NCI-H1105 treated with DMSO at 0.1 percent for 48 hours (cell line): ENCODE measurements around the gene TMC4.
A peak's percentile ranks its signal among the peaks of the same experiment; 100 is the strongest.

Experiments used
- DNase-seq: peaks from one replicate; lab custom pipeline; 2025; lab: John Stamatoyannopoulos, UW

Gene TMC4

GRCh38 chr19:54155694-54156093 lies 17.3 kb downstream of the TMC4 start:
- DNase-seq = no peak

- DNase-seq = no peak
Measured at GRCh38 chr19:54154603-54155345, 18.2 kb downstream of the TMC4 start.

DNA sequence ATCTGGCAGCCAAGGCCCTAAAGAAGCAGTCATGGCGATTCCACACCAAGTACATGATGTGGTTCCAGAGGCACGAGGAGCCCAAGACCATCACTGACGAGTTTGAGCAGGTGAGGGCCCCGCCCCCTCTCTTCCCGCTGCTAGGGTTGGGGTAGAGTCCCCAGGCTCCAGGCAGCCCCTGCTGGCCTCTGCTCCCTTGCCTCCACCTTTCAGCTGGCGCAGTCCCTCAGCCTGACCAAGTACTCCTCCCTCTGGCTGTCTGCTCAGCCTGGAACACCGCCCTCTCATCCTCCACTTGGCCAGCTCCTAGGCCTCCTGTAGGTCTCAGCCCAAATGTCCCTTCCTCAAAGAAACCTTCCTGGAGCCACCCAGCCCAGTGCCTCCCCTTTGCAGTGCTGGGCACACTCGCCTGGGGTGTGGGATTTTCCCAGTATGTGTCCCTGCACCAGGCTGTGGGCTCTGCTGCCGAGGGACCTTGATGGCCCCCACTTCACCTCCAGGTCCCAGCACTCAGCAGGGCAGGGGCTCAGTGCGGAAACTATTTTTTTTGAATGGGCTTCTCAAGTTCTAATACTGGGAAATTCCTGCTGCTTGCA lies 19.1 kb downstream of the TMC4 start:
- DNase-seq = no peak

DNA sequence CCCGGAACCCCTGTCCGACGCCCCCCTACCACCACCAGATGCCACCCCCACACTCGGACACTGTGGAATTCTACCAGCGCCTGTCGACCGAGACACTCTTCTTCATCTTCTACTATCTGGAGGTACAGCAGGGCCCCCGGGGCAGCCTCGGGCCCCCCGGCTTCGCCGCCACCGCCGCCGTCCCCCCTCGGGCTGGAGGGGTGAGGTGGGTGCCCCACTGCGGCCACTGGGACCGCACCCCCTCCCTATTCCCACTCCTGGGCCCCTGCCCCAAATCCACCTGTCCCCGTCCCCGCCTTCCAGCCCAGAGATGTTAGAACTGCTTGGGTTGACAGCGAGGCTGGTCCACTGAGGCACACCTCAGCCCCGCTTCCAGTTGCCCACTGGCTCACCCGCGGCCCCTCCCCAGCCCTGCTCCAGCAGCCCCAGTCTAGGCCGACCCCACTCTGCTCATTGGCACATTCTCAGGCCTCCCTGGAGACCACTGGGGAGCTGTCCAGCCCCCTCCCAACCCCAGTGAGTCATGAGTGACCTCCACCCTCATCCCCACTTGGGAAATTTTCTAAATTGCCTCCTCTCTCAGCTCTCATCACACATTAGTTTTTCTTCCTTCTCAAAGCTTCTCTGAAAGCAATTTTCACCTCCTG lies 20.0 kb downstream of the TMC4 start:
- no peak for DNase-seq

DNA sequence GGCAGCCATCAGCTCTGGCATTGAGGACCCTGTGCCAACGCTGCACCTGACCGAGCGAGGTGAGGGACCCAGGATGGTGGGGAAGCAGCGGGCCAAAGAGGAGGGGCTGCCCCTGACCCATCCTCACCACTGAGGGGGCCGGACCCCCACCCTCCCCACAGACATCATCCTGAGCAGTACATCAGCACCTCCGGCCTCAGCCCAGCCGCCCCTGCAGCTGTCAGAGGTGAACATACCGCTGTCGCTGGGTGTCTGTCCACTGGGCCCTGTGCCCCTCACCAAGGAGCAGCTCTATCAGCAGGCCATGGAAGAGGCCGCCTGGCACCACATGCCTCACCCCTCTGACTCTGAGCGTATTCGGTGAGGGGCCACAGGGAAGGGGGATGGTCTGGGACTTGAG lies 20.7 kb downstream of the TMC4 start:
- no peak for DNase-seq

- no peak for DNase-seq
Measured at GRCh38 chr19:54151362-54152035, 21.5 kb downstream of the TMC4 start.

DNA sequence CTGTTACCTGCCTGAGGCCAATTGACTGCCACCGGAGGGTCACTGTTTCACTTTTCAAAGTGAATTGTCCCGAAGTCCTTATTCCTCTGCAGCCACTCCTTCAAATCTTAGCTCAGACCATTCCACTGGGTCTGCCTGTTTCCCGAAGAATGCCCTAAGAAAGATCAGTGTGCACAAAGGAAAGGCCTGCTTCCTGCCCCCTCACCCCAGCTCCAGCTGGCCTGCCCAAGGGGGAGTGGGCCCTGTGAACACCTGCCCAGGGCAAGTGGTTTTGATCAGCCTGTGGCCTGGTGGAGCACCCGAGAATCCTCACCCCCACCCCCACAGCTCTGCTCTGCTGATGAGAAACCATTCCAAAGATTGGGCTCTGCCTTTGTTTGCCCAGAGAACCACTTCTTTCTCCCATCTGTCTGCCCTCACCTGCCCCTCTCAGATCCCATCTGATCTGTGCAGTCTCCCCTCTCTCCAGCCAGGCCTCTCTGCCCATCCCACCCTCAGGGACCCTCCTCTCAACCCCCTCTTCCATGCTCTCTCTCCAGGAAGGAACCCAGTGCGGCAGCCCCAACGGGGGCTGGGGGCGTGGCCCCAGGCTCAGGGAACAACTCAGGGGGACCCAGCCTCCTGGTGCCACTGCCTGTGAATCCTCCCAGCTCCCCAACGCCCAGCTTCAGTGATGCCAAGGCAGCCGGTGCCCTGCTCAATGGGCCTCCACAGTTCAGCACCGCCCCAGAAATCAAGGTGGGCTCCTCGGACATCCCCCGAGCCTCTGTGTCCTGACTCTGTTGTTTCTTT lies 23.7 kb downstream of the TMC4 start:
- no peak for DNase-seq

- no peak for DNase-seq
Measured at GRCh38 chr19:54148158-54148557, 24.8 kb downstream of the TMC4 start.

- no peak for DNase-seq
Measured at GRCh38 chr19:54147676-54148075, 25.3 kb downstream of the TMC4 start.

GRCh38 chr19:54145541-54146158 lies 27.3 kb downstream of the TMC4 start:
- no peak for DNase-seq

DNA sequence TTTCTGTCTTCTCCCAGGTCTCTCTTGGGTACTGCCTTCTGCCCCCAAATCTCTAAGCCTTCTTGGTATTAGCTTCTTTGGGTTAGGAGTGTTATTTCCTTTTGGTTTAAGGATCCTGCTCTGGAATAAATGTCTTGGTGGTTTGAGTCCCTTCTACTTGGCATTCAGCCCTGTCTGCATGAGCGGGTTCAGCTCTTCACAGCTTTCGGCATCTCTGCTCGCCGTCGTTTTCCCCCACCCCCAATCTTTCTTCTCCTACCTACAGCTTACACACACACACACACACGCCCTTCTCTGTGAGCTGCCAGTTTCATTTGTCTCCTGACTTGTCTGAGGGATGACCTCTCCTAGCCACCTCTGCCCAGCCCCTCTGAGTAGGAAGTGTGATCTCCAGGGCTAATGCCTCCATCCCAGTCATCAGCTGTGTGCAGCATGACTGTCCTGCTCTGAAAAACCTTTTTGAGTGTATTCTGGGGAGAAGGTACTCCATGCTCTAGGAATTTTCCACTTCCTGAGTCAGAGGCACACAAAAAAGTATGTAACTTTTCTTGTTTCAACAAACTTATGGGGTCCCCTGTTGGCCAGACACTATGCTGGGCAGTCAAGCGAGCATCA lies 30.7 kb downstream of the TMC4 start:
- DNase-seq = no peak

DNA sequence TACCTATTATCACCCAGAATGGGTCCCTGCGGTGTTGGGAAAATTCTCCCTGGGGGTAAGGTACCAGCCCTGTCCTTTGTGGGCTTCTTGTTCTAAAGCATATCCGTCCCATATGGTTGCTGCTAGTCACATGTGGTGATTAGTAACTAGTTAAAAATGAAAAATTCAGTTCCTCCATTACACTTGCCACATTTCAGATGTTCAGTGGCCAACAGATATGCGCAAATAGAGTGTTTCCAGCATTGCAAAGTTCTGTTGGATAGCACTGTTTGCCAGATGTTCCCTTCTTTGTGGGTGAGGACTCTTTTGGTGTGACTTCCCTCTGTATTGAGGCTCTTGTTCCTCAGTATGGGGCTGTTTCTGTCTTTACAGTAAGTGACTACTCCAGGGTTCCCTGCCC lies 31.6 kb downstream of the TMC4 start:
- DNase-seq = no peak

DNA sequence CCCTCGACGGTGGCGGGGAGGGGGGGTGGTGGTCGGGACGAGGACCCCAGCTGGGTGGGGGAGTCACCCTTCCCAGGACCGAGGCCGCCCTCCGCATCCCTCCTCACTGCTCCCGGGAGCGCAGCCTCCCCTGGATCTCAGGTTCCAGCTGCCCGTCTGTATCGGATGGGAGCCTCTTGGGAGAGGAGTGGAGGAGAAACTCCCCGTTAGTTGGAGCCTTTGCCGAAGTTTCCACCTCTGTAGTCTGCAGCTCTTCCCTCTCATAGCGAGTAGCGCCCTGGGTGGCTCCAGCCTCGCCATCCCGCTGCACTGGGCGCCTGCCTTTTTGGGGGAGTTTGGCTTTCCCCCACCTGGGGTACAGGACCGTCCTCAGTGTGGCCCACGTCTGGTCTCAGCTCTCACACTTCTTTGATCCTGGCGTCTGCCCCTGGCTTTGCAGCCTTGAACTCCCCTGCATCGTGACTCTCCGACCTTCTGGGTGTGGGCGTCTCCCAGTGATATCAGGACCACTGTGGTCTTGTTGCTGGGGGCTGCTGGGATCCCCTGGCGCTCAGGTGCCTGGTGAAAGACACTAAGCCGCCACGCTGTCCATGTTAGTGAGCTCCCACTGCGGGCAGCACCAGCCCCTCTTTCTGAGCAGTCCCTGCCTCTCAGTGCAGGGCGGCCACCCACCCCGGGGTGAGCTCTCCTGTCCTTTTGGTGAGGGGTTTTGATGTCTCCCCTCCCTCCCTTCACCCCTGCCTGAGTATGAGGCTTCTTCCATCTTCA lies 34.3 kb downstream of the TMC4 start:
- no peak for DNase-seq

DNA sequence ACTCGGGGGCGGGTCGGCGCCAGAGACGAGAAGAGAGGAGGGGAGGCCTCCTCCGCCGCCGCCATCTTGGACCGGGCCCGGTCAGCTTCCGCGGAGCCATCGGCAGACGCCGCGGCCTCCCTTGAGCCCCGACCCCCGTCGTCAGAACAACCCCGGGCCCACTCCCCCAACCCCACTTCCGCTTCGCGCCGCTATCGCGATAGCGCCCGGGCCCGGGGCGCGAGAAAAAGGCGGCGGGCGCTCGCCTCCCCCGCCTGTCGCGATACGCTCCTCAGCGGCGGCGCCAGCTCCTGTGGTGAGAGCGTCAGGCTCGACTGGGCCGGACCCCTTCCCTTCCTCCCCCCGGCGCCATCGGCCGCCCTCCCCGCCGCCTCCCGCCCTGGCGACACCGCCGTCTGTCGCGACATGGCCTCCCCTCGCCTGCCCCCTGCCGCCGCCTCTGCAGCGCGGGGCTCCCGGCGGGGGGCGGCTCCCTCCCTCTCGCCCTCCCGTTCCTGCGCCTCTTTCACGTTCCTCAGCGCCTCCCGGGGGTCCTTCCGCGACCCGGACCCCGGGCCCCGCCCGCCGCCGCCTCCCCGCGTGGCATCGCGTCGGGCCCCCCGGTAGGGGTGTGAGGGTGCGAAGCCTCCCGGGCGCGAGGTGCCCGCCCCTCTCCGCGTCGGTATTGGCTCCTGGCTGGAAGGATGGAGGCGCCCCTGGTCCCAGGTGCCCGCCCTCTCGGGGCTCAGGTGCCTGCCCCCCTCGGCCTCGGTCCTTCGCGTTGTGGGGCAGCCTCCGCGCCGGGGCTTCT lies 35.1 kb downstream of the TMC4 start, which contains the start of gene CNOT3:
TSS of gene CNOT3 (plus strand) at position 64 of the 790 bp plus-strand sequence. CDS start 5,217 bp downstream, outside the sequence.
- DNase-seq = no peak

- peak; percentile 100 for DNase-seq
Measured at GRCh38 chr19:54136864-54137698, 35.9 kb downstream of the TMC4 start.

- DNase-seq = no peak
Measured at GRCh38 chr19:54136086-54136863, 36.7 kb downstream of the TMC4 start.

DNA sequence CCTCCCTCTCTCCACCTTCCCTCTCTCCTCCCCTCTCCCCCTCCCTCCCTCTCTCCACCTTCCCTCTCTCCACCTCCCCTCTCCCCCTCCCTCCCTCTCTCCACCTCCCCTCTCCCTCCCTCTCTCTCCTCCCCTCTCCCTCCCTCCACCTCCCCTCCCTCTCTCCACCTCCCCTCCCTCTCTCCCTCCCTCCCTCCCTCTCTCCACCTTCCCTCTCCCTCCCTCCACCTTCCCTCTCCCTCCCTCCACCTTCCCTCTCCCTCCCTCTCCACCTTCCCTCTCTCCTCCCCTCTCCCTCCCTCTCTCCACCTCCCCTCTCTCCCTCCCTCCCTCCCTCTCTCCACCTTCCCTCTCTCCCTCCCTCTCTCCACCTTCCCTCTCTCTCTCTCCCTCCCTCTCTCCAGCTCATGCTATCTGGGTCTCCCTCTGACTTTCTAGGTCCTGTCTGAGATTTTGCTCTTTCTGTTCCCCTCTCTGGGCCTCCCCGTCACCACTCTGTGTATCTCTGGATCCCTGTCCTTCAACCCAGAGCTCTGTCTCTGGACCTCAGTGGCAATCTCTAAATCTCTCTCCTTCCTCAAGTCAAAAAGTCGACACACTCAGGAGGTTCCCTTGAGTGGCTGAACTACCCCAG lies 38.9 kb downstream of the TMC4 start:
- no peak for DNase-seq
